B cell (primary cell): Measurements from ENCODE around the gene RAB3A. TPM values are rescaled to one million over a fixed set of nuclear protein-coding genes. Genes with fewer than 3 reads are reported as not detected.

Experiments used
- ATAC-seq: fragments of 200-7000 bp; cut with Tn5 transposase; one replicate; pipeline ENCODE4 v1.10.0; 2021; ENCODE audit warnings: low read depth, mild to moderate bottlenecking, moderate number of reproducible peaks, moderate library complexity
- CTCF ChIA-PET: fragments of 350-600 bp; sonication (Branson Sonifier 250); formaldehyde crosslinking; loops from one replicate; lab custom pipeline; 2021; ENCODE audit warnings: antibody characterized with exemption, inconsistent platforms; lab: Charles Lee
- POLR2A ChIA-PET: fragments of 350-600 bp; sonication (Branson Sonifier 250); formaldehyde crosslinking; loops from one replicate; lab custom pipeline; 2021; ENCODE audit warnings: antibody characterized with exemption; lab: Charles Lee
- DNase-seq: peaks from one replicate; pipeline ENCODE4 v3.0.0; 2013
- H2AFZ ChIP-seq: 2 replicates; pipeline ENCODE4 v1.6.1; 2012; ENCODE audit warnings: mild to moderate bottlenecking, low read depth, low read length; ENCODE audit not compliant: insufficient read depth, poor library complexity, severe bottlenecking
- H3K27ac ChIP-seq, 2 donors: 1 replicate in 1 of 2; 2 replicates in 1 of 2; pipeline ENCODE4 v1.5.1; 2012 to 2013; ENCODE audit warnings: low read length in 2 of 2, mild to moderate bottlenecking in 2 of 2, moderate library complexity in 1 of 2
- H3K27me3 ChIP-seq, 4 experiments: fragments of 200-600 bp in 1 of 4; sonication (generic) in 1 of 4; replicated peaks in 1 of 4; 1 replicate in 2 of 4; 2 replicates in 2 of 4; pipeline versions ENCODE4 v1.6.1 to v1.7.0; 2013 to 2016; ENCODE audit warnings: low read length in 3 of 4, mild to moderate bottlenecking in 2 of 4, mixed read lengths in 1 of 4, moderate library complexity in 1 of 4; ENCODE audit not compliant: insufficient read depth in 4 of 4, control insufficient read depth in 3 of 4; ENCODE audit errors: control extremely low read depth in 1 of 4
- H3K36me3 ChIP-seq, 2 experiments: replicated peaks in 1 of 2; 1 replicate in 1 of 2; 2 replicates in 1 of 2; pipeline versions ENCODE4 v1.6.1 to v1.7.1; 2013; ENCODE audit warnings: low read length in 1 of 2; ENCODE audit not compliant: insufficient read depth in 2 of 2, control insufficient read depth in 1 of 2; ENCODE audit errors: control extremely low read depth in 1 of 2, extremely low read depth in 1 of 2
- H3K4me1 ChIP-seq, 2 donors: fragments of 200-600 bp in 1 of 2; sonication (generic) in 1 of 2; 1 replicate in 1 of 2; 2 replicates in 1 of 2; pipeline versions ENCODE4 v1.5.1 to v1.6.1; 2013 to 2017; ENCODE audit warnings: low read length in 2 of 2; ENCODE audit not compliant: control insufficient read depth in 2 of 2, insufficient read depth in 2 of 2
- H3K4me2 ChIP-seq: replicated peaks from 2 replicates; pipeline ENCODE3; 2012; ENCODE audit warnings: mild to moderate bottlenecking, low read depth, low read length; ENCODE audit not compliant: poor library complexity, severe bottlenecking
- H3K4me3 ChIP-seq, 5 experiments: fragments of 200-600 bp in 1 of 5; sonication (generic) in 1 of 5; 1 replicate in 3 of 5; 2 replicates in 2 of 5; pipeline versions ENCODE4 v1.5.1 to v1.7.0; 2011 to 2016; ENCODE audit warnings: low read length in 4 of 5, mild to moderate bottlenecking in 4 of 5, low read depth in 2 of 5, control low read depth in 1 of 5, moderate library complexity in 1 of 5; ENCODE audit not compliant: insufficient read depth in 1 of 5; ENCODE audit errors: control extremely low read depth in 1 of 5, extremely low read depth in 1 of 5
- H3K79me2 ChIP-seq: fragments of 200-600 bp; sonication (generic); one replicate; pipeline ENCODE4 v1.6.0; 2016; ENCODE audit warnings: low read length; ENCODE audit not compliant: control insufficient read depth, insufficient read depth
- H3K9ac ChIP-seq: fragments of 200-600 bp; sonication (generic); 2 replicates; pipeline ENCODE4 v1.6.1; 2017; ENCODE audit warnings: mild to moderate bottlenecking, low read length, moderate library complexity
- H3K9me3 ChIP-seq, 3 donors: one replicate each; pipeline versions ENCODE4 v1.6.1 to v1.7.1; 2013; ENCODE audit warnings: low read length in 2 of 3; ENCODE audit not compliant: control insufficient read depth in 2 of 3, insufficient read depth in 1 of 3; ENCODE audit errors: control extremely low read depth in 1 of 3
- H4K20me1 ChIP-seq: 2 replicates; pipeline ENCODE4 v1.6.0; 2012; ENCODE audit warnings: mild to moderate bottlenecking, low read length; ENCODE audit not compliant: insufficient read depth, control insufficient read depth, poor library complexity, severe bottlenecking
- H3K27ac Mint-ChIP-seq: one replicate; pipeline ENCODE4 v1.8.0; 2021; ENCODE audit warnings: mixed read lengths
- H3K27me3 Mint-ChIP-seq: one replicate; pipeline ENCODE4 v1.8.0; 2021; ENCODE audit warnings: mixed read lengths
- H3K4me1 Mint-ChIP-seq: one replicate; pipeline ENCODE4 v1.8.0; 2021; ENCODE audit warnings: mixed read lengths
- H3K4me3 Mint-ChIP-seq: one replicate; pipeline ENCODE4 v1.8.0; 2021; ENCODE audit warnings: mixed read lengths
- H3K9me3 Mint-ChIP-seq: one replicate; pipeline ENCODE4 v1.8.0; 2022; ENCODE audit warnings: mixed read lengths; ENCODE audit not compliant: insufficient read depth
- EZH2 ChIP-seq: IDR thresholded peaks from 2 replicates; pipeline ENCODE4 v1.6.1; 2012; ENCODE audit warnings: borderline replicate concordance, low read depth, mild to moderate bottlenecking, moderate library complexity, low read length; ENCODE audit not compliant: insufficient read depth, poor library complexity, severe bottlenecking
- WGBS: methylation state at CpG from one replicate; pipeline ENCODE4 v1.1.5; 2013; ENCODE audit warnings: missing lambda C conversion rate; ENCODE audit not compliant: insufficient coverage; 5-methylcytosine and 5-hydroxymethylcytosine counted together
- intact Hi-C: fragments of 100-400 bp; cut with micrococcal nuclease; formaldehyde crosslinking; loops from one replicate; pipeline ENCODE4 v1.10.0; 2022
- polyA plus RNA-seq: library from polyadenylated mRNA; depleted of rRNA; stranded (reverse); fragments of >200 nt; gene quantifications from 2 replicates; pipeline ENCODE4 v1.2.3, GENCODE V29; 2012
- small RNA-seq: library from RNA; depleted of rRNA; stranded (forward); fragments of <200 nt; gene quantifications from one replicate; pipeline ENCODE3, GENCODE V24; 2012; ENCODE audit warnings: low replicate concordance, low read depth; ENCODE audit not compliant: insufficient read length
- total RNA-seq, 2 donors: library from RNA; stranded (reverse); fragments of 120-200 nt in 1 of 2; gene quantifications; 1 replicate in 1 of 2; 2 replicates in 1 of 2; pipeline versions ENCODE4 v1.2.3 to v1.2.4, GENCODE V29; 2013 to 2022
- TF ChIP-seq, protein P1 (sequence below): fragments of 200-600 bp; IDR thresholded peaks from one replicate; pipeline ENCODE4 v1.8.0; 2022; ENCODE audit warnings: antibody characterized with exemption, mild to moderate bottlenecking

RAB3A gene
- total and polyA plus RNA-seq, 2 donors (not counting 1 experiment from before 2014, with no cell fraction given) = 7.7 to 10.4 TPM

DNA sequence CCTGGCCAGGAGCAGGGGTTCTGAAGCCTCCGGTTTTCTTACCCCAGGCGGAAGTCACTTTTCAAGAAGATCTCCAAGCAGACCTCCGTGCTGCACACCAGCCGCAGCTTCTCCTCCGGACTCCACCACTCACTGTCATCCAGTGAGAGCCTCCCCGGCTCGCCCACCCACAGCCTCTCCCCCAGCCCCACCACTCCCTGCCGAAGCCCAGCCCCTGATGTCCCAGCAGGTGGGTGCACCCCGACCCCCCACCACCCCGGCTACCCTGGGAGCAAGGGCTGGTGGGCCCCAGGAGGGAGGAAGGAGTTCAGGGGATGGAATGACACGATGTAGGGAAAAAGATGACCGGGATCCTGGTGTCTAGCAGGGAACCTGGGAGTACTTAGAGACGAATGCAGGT lies 56.4 kb downstream of the RAB3A start:
- Mint-ChIP-seq H3K4me1 (peaks cover 7% of the 10 kb centered on the region), H3K9me3 (no peaks in the 10 kb centered on the region), H3K27me3 (no peaks in the 10 kb centered on the region), H3K27ac (no peak overlapping the region), H3K4me3 (no peak overlapping the region)
- H3K27me3 ChIP-seq = no peaks in the 10 kb centered on the region
- no peak for TF ChIP-seq EZH2
- TF ChIP-seq, protein P1, sequence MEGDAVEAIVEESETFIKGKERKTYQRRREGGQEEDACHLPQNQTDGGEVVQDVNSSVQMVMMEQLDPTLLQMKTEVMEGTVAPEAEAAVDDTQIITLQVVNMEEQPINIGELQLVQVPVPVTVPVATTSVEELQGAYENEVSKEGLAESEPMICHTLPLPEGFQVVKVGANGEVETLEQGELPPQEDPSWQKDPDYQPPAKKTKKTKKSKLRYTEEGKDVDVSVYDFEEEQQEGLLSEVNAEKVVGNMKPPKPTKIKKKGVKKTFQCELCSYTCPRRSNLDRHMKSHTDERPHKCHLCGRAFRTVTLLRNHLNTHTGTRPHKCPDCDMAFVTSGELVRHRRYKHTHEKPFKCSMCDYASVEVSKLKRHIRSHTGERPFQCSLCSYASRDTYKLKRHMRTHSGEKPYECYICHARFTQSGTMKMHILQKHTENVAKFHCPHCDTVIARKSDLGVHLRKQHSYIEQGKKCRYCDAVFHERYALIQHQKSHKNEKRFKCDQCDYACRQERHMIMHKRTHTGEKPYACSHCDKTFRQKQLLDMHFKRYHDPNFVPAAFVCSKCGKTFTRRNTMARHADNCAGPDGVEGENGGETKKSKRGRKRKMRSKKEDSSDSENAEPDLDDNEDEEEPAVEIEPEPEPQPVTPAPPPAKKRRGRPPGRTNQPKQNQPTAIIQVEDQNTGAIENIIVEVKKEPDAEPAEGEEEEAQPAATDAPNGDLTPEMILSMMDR = no peak
- H4K20me1 ChIP-seq = peaks cover 24% of the 10 kb centered on the region
- no peak overlapping the region for H3K4me2 ChIP-seq
- WGBS = 98% methylated on average over 4 of the region's 13 CpGs
- ChIA-PET CTCF (no interaction called here), POLR2A (interaction anchor here (0.6 kb wide), 1 partner anchor 156 kb away, joined by 4 read pairs; no protein-coding TSS in a partner anchor)
- no peak overlapping the region for H3K27ac ChIP-seq
- intact Hi-C loops = no loop called here
- H2AFZ ChIP-seq = no peak overlapping the region
- peaks cover 5 to 11% of the 10 kb centered on the region in 2 donors for H3K4me1 ChIP-seq
- peaks cover 3 to 63% of the 10 kb centered on the region in 2 experiments for H3K36me3 ChIP-seq
- H3K9ac ChIP-seq = no peak overlapping the region
- H3K79me2 ChIP-seq = no peaks in the 10 kb centered on the region
- DNase-seq (no peak), ATAC-seq (no peak)
- no peaks in the 10 kb centered on the region for H3K9me3 ChIP-seq
- no peak overlapping the region for H3K4me3 ChIP-seq

Small RNA genes within 50 kb of the gene (small RNA-seq; reads per million reads assigned to genes)
- gene IFI30 = not detected

Other genes starting within 250 kb of the RAB3A start
- not detected in 2 replicates for gene KCNN1, start 236.9 kb downstream of the RAB3A start, total RNA-seq
- gene KCNN1, start 236.9 kb downstream of the RAB3A start, polyA plus RNA-seq = 0.04 TPM in 1 of 2 replicates, not detected in the other
- gene ARRDC2, start 195.9 kb downstream of the RAB3A start, total RNA-seq = 639 and 667 TPM in 2 replicates
- gene ARRDC2, start 195.9 kb downstream of the RAB3A start, polyA plus RNA-seq = 131 and 202 TPM in 2 replicates
- 24.5 and 24.8 TPM in 2 replicates for gene IL12RB1, start 117.1 kb downstream of the RAB3A start, total RNA-seq
- gene IL12RB1, start 117.1 kb downstream of the RAB3A start, polyA plus RNA-seq = 17.9 and 18.8 TPM in 2 replicates
- gene MAST3, start 106.3 kb downstream of the RAB3A start, total RNA-seq = 85.5 and 90.7 TPM in 2 replicates
- 43.5 and 48.7 TPM in 2 replicates for gene MAST3, start 106.3 kb downstream of the RAB3A start, polyA plus RNA-seq
- gene PIK3R2, start 50.9 kb downstream of the RAB3A start, total RNA-seq = 13.7 and 15.8 TPM in 2 replicates
- gene PIK3R2, start 50.9 kb downstream of the RAB3A start, polyA plus RNA-seq = 8.5 and 8.9 TPM in 2 replicates
- 171 TPM in 2 replicates for gene IFI30, start 30.2 kb downstream of the RAB3A start, total RNA-seq
- gene IFI30, start 30.2 kb downstream of the RAB3A start, polyA plus RNA-seq = 74.5 and 222 TPM in 2 replicates
- gene MPV17L2, start 10.8 kb downstream of the RAB3A start, total RNA-seq = 6.5 and 8.6 TPM in 2 replicates
- 18.4 and 23.0 TPM in 2 replicates for gene MPV17L2, start 10.8 kb downstream of the RAB3A start, polyA plus RNA-seq
- not detected in 2 replicates for gene PDE4C, start 22.4 kb upstream of the RAB3A start, total RNA-seq
- 0.13 TPM in 1 of 2 replicates, not detected in the other for gene PDE4C, start 22.4 kb upstream of the RAB3A start, polyA plus RNA-seq
- gene IQCN, start 70.4 kb upstream of the RAB3A start, total RNA-seq = 63.6 and 67.7 TPM in 2 replicates
- 52.0 and 106 TPM in 2 replicates for gene IQCN, start 70.4 kb upstream of the RAB3A start, polyA plus RNA-seq
- gene JUND, start 77.6 kb upstream of the RAB3A start, total RNA-seq = 608 and 628 TPM in 2 replicates
- gene JUND, start 77.6 kb upstream of the RAB3A start, polyA plus RNA-seq = 5,593 and 7,730 TPM in 2 replicates
- 66.3 and 70.0 TPM in 2 replicates for gene LSM4, start 119.0 kb upstream of the RAB3A start, total RNA-seq
- 79.2 and 86.1 TPM in 2 replicates for gene LSM4, start 119.0 kb upstream of the RAB3A start, polyA plus RNA-seq
- gene PGPEP1, start 136.6 kb upstream of the RAB3A start, total RNA-seq = 14.1 and 17.6 TPM in 2 replicates
- gene PGPEP1, start 136.6 kb upstream of the RAB3A start, polyA plus RNA-seq = 16.3 and 20.9 TPM in 2 replicates
- gene GDF15, start 182.1 kb upstream of the RAB3A start, total RNA-seq = not detected in 2 replicates
- gene GDF15, start 182.1 kb upstream of the RAB3A start, polyA plus RNA-seq = 0.17 and 0.19 TPM in 2 replicates
- gene LRRC25, start 193.6 kb upstream of the RAB3A start, total RNA-seq = 2.4 and 2.8 TPM in 2 replicates
- gene LRRC25, start 193.6 kb upstream of the RAB3A start, polyA plus RNA-seq = 3.3 and 5.7 TPM in 2 replicates
- gene SSBP4, start 215.4 kb upstream of the RAB3A start, total RNA-seq = 37.0 and 43.5 TPM in 2 replicates
- 53.5 and 64.2 TPM in 2 replicates for gene SSBP4, start 215.4 kb upstream of the RAB3A start, polyA plus RNA-seq
- gene ISYNA1, start 234.1 kb upstream of the RAB3A start, total RNA-seq = 17.6 and 22.6 TPM in 2 replicates
- gene ISYNA1, start 234.1 kb upstream of the RAB3A start, polyA plus RNA-seq = 28.3 and 41.9 TPM in 2 replicates